Tibial artery (tissue), 4 donors: ENCODE data around the gene PKP1.

Experiments
- DNase-seq, 2 donors: peaks; one replicate each; pipeline ENCODE4 v3.0.0-alpha.2; 2019
- H3K27ac ChIP-seq, 2 donors: fragments of 200-600 bp; sonication (generic) in 1 of 2; 1 replicate in 1 of 2; 2 replicates in 1 of 2; pipeline ENCODE4 v1.5.1; 2018 to 2019; ENCODE audit warnings: mild to moderate bottlenecking in 1 of 2
- H3K27me3 ChIP-seq, 2 donors: fragments of 200-600 bp; sonication (generic) in 1 of 2; one replicate each; pipeline versions ENCODE4 v1.5.1 to v1.6.0; 2016 to 2019
- H3K36me3 ChIP-seq, 3 donors: fragments of 200-600 bp; sonication (generic) in 2 of 3; one replicate each; pipeline ENCODE4 v1.5.1; 2016 to 2019; ENCODE audit warnings: mild to moderate bottlenecking in 2 of 3
- H3K4me1 ChIP-seq, 4 donors: fragments of 200-600 bp; sonication (generic) in 2 of 4; 1 replicate in 3 of 4; 2 replicates in 1 of 4; pipeline ENCODE4 v1.5.1; 2016 to 2019
- H3K4me3 ChIP-seq, 2 donors: fragments of 200-600 bp; sonication (generic) in 1 of 2; 1 replicate in 1 of 2; 2 replicates in 1 of 2; pipeline ENCODE4 v1.5.1; 2018 to 2019; ENCODE audit warnings: mild to moderate bottlenecking in 2 of 2
- H3K9me3 ChIP-seq, 3 donors: fragments of 200-600 bp; sonication (generic) in 1 of 3; one replicate each; pipeline ENCODE4 v1.5.1; 2016 to 2019
- intact Hi-C: fragments of 100-400 bp; cut with DNase I; formaldehyde crosslinking; loops from one replicate; pipeline ENCODE4 v1.15.0; 2023; ENCODE audit warnings: low total_unique reads
- TF ChIP-seq, protein P1 (sequence below), 2 experiments: fragments of 200-600 bp in 1 of 2; fragments of 450-650 bp in 1 of 2; IDR thresholded peaks; one replicate each; pipeline ENCODE4 v1.5.1; 2017 to 2019; ENCODE audit warnings: antibody characterized with exemption in 2 of 2, mild to moderate bottlenecking in 1 of 2, moderate library complexity in 1 of 2

The PKP1 gene

GRCh38 chr1:201326710-201327109 lies 43.4 kb downstream of the PKP1 start:
- peaks cover 0 to 33% (median 0%) of the 10 kb centered on the region in 3 donors for H3K36me3 ChIP-seq
- no peaks in the 10 kb centered on the region for H3K9me3 ChIP-seq
- TF ChIP-seq, protein P1, sequence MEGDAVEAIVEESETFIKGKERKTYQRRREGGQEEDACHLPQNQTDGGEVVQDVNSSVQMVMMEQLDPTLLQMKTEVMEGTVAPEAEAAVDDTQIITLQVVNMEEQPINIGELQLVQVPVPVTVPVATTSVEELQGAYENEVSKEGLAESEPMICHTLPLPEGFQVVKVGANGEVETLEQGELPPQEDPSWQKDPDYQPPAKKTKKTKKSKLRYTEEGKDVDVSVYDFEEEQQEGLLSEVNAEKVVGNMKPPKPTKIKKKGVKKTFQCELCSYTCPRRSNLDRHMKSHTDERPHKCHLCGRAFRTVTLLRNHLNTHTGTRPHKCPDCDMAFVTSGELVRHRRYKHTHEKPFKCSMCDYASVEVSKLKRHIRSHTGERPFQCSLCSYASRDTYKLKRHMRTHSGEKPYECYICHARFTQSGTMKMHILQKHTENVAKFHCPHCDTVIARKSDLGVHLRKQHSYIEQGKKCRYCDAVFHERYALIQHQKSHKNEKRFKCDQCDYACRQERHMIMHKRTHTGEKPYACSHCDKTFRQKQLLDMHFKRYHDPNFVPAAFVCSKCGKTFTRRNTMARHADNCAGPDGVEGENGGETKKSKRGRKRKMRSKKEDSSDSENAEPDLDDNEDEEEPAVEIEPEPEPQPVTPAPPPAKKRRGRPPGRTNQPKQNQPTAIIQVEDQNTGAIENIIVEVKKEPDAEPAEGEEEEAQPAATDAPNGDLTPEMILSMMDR (IDR thresholded peaks at IDR 0.05) = no peak
- no peaks in the 10 kb centered on the region for H3K27me3 ChIP-seq
- peaks cover 0 to 5% (median 0%) of the 10 kb centered on the region in 4 donors for H3K4me1 ChIP-seq
- intact Hi-C loops = no loop called here
- no peak overlapping the region for H3K4me3 ChIP-seq
- DNase-seq = no peak
- no peak overlapping the region for H3K27ac ChIP-seq

- intact Hi-C loops = no loop called here
- TF ChIP-seq, protein P1 (IDR thresholded peaks at IDR 0.05) = no peak
- Histone ChIP-seq H3K9me3 (no peaks in the 10 kb centered on the region), H3K4me1 (peaks cover 0 to 5% (median 0%) of the 10 kb centered on the region in 4 donors), H3K27me3 (no peaks in the 10 kb centered on the region), H3K36me3 (peaks cover 0 to 24% (median 0%) of the 10 kb centered on the region in 3 donors), H3K27ac (no peak overlapping the region), H3K4me3 (no peak overlapping the region)
- no peak for DNase-seq
Measured at GRCh38 chr1:201327687-201328240, 44.5 kb downstream of the PKP1 start.

GRCh38 chr1:201328576-201328975 lies 45.3 kb downstream of the PKP1 start:
- intact Hi-C loops = no loop called here
- no peaks in the 10 kb centered on the region for H3K9me3 ChIP-seq
- H3K4me3 ChIP-seq = no peak overlapping the region
- TF ChIP-seq, protein P1 (IDR thresholded peaks at IDR 0.05) = no peak
- DNase-seq = no peak
- no peaks in the 10 kb centered on the region for H3K27me3 ChIP-seq
- H3K4me1 ChIP-seq = peaks cover 0 to 5% (median 0%) of the 10 kb centered on the region in 4 donors
- no peak overlapping the region for H3K27ac ChIP-seq
- H3K36me3 ChIP-seq = peaks cover 0 to 20% (median 0%) of the 10 kb centered on the region in 3 donors

DNA sequence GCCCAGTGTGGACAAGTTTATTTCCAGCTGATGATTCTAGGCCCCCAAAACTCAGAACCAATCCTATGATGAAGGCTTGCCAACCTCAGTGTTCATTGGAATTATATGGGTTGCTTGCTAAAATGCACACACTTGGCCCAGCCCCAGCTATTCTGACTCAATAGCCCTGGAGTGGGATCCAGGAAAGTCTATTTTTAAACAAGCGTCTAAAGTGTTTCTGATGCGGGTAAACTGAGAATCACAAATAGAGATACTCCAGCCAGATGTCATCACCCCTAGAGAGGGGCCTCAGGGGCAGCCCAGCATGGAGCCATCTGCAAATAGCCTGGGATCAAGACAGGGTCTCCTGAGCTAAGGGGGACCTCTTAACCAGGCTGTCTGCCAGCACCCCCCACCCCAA lies 46.0 kb downstream of the PKP1 start:
- no peak overlapping the region for H3K4me3 ChIP-seq
- H3K4me1 ChIP-seq = peaks cover 0 to 5% (median 0%) of the 10 kb centered on the region in 4 donors
- H3K27me3 ChIP-seq = no peaks in the 10 kb centered on the region
- TF ChIP-seq, protein P1 (IDR thresholded peaks at IDR 0.05) = no peak
- H3K27ac ChIP-seq = no peak overlapping the region
- peaks cover 0 to 18% (median 0%) of the 10 kb centered on the region in 3 donors for H3K36me3 ChIP-seq
- H3K9me3 ChIP-seq = no peaks in the 10 kb centered on the region
- no peak for DNase-seq
- intact Hi-C loops = no loop called here

GRCh38 chr1:201329801-201330200 lies 46.5 kb downstream of the PKP1 start:
- TF ChIP-seq, protein P1 (IDR thresholded peaks at IDR 0.05) = no peak
- no peaks in the 10 kb centered on the region for H3K27me3 ChIP-seq
- H3K4me1 ChIP-seq = peaks cover 0 to 5% (median 0%) of the 10 kb centered on the region in 4 donors
- H3K27ac ChIP-seq = no peak overlapping the region
- peaks cover 0 to 13% (median 0%) of the 10 kb centered on the region in 3 donors for H3K36me3 ChIP-seq
- no peak overlapping the region for H3K4me3 ChIP-seq
- intact Hi-C loops = no loop called here
- no peaks in the 10 kb centered on the region for H3K9me3 ChIP-seq
- no peak for DNase-seq
